Lung (tissue), 12 donors: Measurements from ENCODE around the gene ITGAV. TPM values are rescaled to one million over a fixed set of nuclear protein-coding genes. Genes with fewer than 3 reads are reported as not detected.
"Not testable (repeated sequence)": the region's sequence is repeated elsewhere in the genome, so short reads cannot be mapped to it uniquely, and the experiment has no call there.

ENCODE experiments used
- ATAC-seq: fragments of 200-7000 bp; cut with Tn5 transposase; one replicate; pipeline ENCODE4 v1.9.1; 2020; ENCODE audit warnings: moderate number of reproducible peaks; ENCODE audit not compliant: insufficient read depth, low FRiP score
- DNase-seq, 3 donors: peaks; one replicate each; pipeline ENCODE4 v3.0.0-alpha.2; 2013 to 2017
- H3K27ac ChIP-seq, 2 donors: one replicate each; pipeline ENCODE4 v1.5.1; 2013; ENCODE audit warnings: mild to moderate bottlenecking in 2 of 2, moderate library complexity in 2 of 2, control low read depth in 1 of 2, inconsistent platforms in 1 of 2, low read depth in 1 of 2, low read length in 1 of 2
- H3K27me3 ChIP-seq, 3 donors: one replicate each; pipeline ENCODE4 v1.5.1; 2013; ENCODE audit warnings: low read length in 2 of 3; ENCODE audit not compliant: control insufficient read depth in 3 of 3, insufficient read depth in 3 of 3
- H3K36me3 ChIP-seq, 4 donors: one replicate each; pipeline ENCODE4 v1.5.1; 2013; ENCODE audit warnings: low read length in 4 of 4, mild to moderate bottlenecking in 1 of 4, moderate library complexity in 1 of 4; ENCODE audit not compliant: control insufficient read depth in 4 of 4, insufficient read depth in 4 of 4
- H3K4me1 ChIP-seq, 5 donors: one replicate each; pipeline ENCODE4 v1.5.1; 2013; ENCODE audit warnings: low read length in 5 of 5, mild to moderate bottlenecking in 2 of 5, moderate library complexity in 1 of 5; ENCODE audit not compliant: control insufficient read depth in 5 of 5, insufficient read depth in 5 of 5
- H3K4me3 ChIP-seq: one replicate; pipeline ENCODE4 v1.5.1; 2013; ENCODE audit warnings: mild to moderate bottlenecking, control low read depth, moderate library complexity
- H3K9ac ChIP-seq, 2 donors: one replicate each; pipeline ENCODE4 v1.5.1; 2013; ENCODE audit warnings: low read length in 2 of 2, control low read depth in 1 of 2; ENCODE audit not compliant: insufficient read depth in 1 of 2
- H3K9me3 ChIP-seq, 4 donors: one replicate each; pipeline ENCODE4 v1.5.1; 2013; ENCODE audit warnings: low read length in 3 of 4, mild to moderate bottlenecking in 1 of 4, moderate library complexity in 1 of 4; ENCODE audit not compliant: control insufficient read depth in 4 of 4, insufficient read depth in 3 of 4
- CTCF ChIP-seq: IDR thresholded peaks from 2 replicates; pipeline ENCODE4 v1.5.1; 2012; ENCODE audit warnings: mild to moderate bottlenecking; ENCODE audit errors: control extremely low read depth, extremely low read depth
- WGBS, 2 donors: extraction: QIAGEN DNeasy Blood & Tissue Kit; methylation state at CpG; one replicate each; pipeline ENCODE4 v1.1.7; 2013; 5-methylcytosine and 5-hydroxymethylcytosine counted together
- polyA plus RNA-seq, 2 donors: library from polyadenylated mRNA; stranded (reverse); fragments of 200-250 nt; gene quantifications; one replicate each; pipeline ENCODE4 v1.2.1, GENCODE V29; 2013
- total RNA-seq, 2 donors: library from RNA; depleted of rRNA in 1 of 2; stranded (reverse); fragments of >200 nt in 1 of 2; gene quantifications; one replicate each; pipeline ENCODE4 v1.2.1, GENCODE V29; 2014 to 2021
- donor health status: control.
- donor health status: control.
- donor health status: Bipolar disorder and iron deficiency.
- donor health status: healthy.
- donor health status: DM: yes; HTN: yes; CAD: no.

The ITGAV gene
- total and polyA plus RNA-seq, 4 donors = 10.1 to 91.8 (median 43.8) TPM

DNA sequence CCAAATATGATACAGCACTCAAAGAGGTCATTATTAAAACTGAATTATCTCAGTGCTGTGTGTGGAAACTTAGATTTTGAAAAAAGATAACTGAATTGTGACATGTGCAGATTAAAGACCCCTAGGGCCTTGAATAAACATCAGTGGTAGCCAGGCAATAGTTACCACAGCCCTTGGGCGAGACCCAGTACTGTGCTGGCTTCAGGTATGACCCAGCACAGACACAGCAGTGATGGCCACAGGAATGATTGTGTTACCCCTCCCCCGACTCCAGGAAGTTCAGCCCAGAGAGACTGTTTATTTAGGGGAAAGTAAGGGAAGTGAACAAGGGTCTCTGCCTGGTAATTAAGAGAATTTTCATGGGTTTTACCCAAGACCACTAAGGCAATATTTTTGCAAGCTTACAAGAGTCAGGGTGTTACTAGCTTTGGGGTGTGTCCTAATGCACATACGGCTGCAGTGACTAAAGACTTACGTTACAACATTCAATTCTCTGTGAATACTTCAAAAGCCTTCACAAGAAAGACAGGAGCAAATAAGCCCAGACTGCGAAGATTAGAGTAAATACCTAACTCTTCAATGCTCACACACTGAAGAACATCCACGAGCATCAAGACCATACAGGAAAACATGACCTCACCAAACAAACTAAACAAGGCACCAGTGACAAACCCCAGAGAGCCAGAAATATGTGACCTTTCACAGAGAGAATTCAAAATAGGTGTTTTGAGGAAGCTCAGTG, 28.2 kb upstream of the ITGAV start:
- DNase-seq (no peak), ATAC-seq (no peak)
- Histone ChIP-seq H3K27ac (no peak overlapping the region), H3K9ac (no peak overlapping the region), H3K4me3 (no peak overlapping the region), H3K9me3 (peaks cover 0 to 3% (median 0%) of the 10 kb centered on the region in 4 donors), H3K27me3 (no peaks in the 10 kb centered on the region), H3K36me3 (no peaks in the 10 kb centered on the region), H3K4me1 (no peaks in the 10 kb centered on the region)
- no peak for TF ChIP-seq CTCF
- 83 to 88% methylated on average over 6 of the region's 6 CpGs for WGBS, 2 donors

GRCh38 chr2:186562209-186562578, 27.7 kb upstream of the ITGAV start:
- H3K27me3 ChIP-seq = no peaks in the 10 kb centered on the region
- peaks cover 0 to 3% (median 0%) of the 10 kb centered on the region in 4 donors for H3K9me3 ChIP-seq
- TF ChIP-seq CTCF = no peak
- no peak for ATAC-seq
- no peaks in the 10 kb centered on the region for H3K36me3 ChIP-seq
- DNase-seq = no peak
- H3K27ac ChIP-seq = no peak overlapping the region
- H3K4me1 ChIP-seq = no peaks in the 10 kb centered on the region
- H3K4me3 ChIP-seq = no peak overlapping the region
- WGBS, 2 donors = 97 to 100% methylated on average over 1 of the region's 1 CpG
- H3K9ac ChIP-seq = no peak overlapping the region

GRCh38 chr2:186568600-186568999, 21.3 kb upstream of the ITGAV start:
- not testable (repeated sequence) for H3K27me3 ChIP-seq, H3K4me1 ChIP-seq, DNase-seq, H3K9ac ChIP-seq, H3K27ac ChIP-seq, H3K9me3 ChIP-seq, H3K4me3 ChIP-seq, ATAC-seq, H3K36me3 ChIP-seq
- WGBS, 2 donors = 69 to 78% methylated on average over 1 of the region's 1 CpG

GRCh38 chr2:186569127-186569526, 20.7 kb upstream of the ITGAV start:
- not testable (repeated sequence) for DNase-seq, ATAC-seq, H3K4me3 ChIP-seq, H3K27ac ChIP-seq, H3K4me1 ChIP-seq, H3K9me3 ChIP-seq, H3K9ac ChIP-seq, H3K36me3 ChIP-seq, H3K27me3 ChIP-seq
- WGBS, 2 donors = 90 to 94% methylated on average over 1 of the region's 1 CpG
